CD14-positive monocyte (primary cell): ENCODE data around the gene SPTAN1. TPM values are rescaled to one million over a fixed set of nuclear protein-coding genes. Genes with fewer than 3 reads are reported as not detected.
"Not testable (repeated sequence)": the region's sequence is repeated elsewhere in the genome, so short reads cannot be mapped to it uniquely, and the experiment has no call there.

Experiments
- DNase-seq, 3 donors: peaks; one replicate each; pipeline ENCODE4 v3.0.0-alpha.2; 2011 to 2022
- H2AFZ ChIP-seq: 2 replicates; pipeline ENCODE4 v1.6.0; 2012; ENCODE audit warnings: mild to moderate bottlenecking, low read depth, low read length, inconsistent platforms; ENCODE audit not compliant: insufficient read depth, poor library complexity, severe bottlenecking
- H3K27ac ChIP-seq, 2 donors: 1 replicate in 1 of 2; 2 replicates in 1 of 2; pipeline ENCODE4 v1.5.1; 2012 to 2013; ENCODE audit warnings: low read length in 2 of 2, control low read depth in 1 of 2, inconsistent platforms in 1 of 2, low read depth in 1 of 2, mild to moderate bottlenecking in 1 of 2
- H3K27me3 ChIP-seq, 2 donors: one replicate each; pipeline versions ENCODE4 v1.6.0 to v1.6.1; 2011 to 2013; ENCODE audit warnings: low read length in 2 of 2; ENCODE audit not compliant: control insufficient read depth in 2 of 2, insufficient read depth in 2 of 2
- H3K36me3 ChIP-seq, 2 donors: replicated peaks in 1 of 2; 1 replicate in 1 of 2; 2 replicates in 1 of 2; pipeline versions ENCODE4 v1.5.1 to v1.6.1; 2012 to 2013; ENCODE audit warnings: low read length in 2 of 2, control low read depth in 1 of 2, inconsistent platforms in 1 of 2, mild to moderate bottlenecking in 1 of 2; ENCODE audit not compliant: insufficient read depth in 2 of 2, control insufficient read depth in 1 of 2
- H3K4me1 ChIP-seq, 2 donors: 1 replicate in 1 of 2; 2 replicates in 1 of 2; pipeline versions ENCODE4 v1.5.1 to v1.6.1; 2012 to 2013; ENCODE audit warnings: low read length in 2 of 2, control low read depth in 1 of 2, inconsistent platforms in 1 of 2, mild to moderate bottlenecking in 1 of 2, moderate library complexity in 1 of 2; ENCODE audit not compliant: insufficient read depth in 2 of 2, control insufficient read depth in 1 of 2
- H3K4me2 ChIP-seq: replicated peaks from 2 replicates; pipeline ENCODE3; 2012; ENCODE audit warnings: low read length, moderate library complexity, mild to moderate bottlenecking; ENCODE audit not compliant: poor library complexity, severe bottlenecking; ENCODE audit errors: extremely low read depth
- H3K4me3 ChIP-seq, 3 experiments: fragments of 200-600 bp in 1 of 3; sonication (generic) in 1 of 3; replicated peaks in 1 of 3; 1 replicate in 2 of 3; 2 replicates in 1 of 3; pipeline ENCODE4 v1.5.1; 2011 to 2013; ENCODE audit warnings: low read length in 3 of 3, mild to moderate bottlenecking in 3 of 3, control low read depth in 2 of 3, low read depth in 2 of 3, inconsistent platforms in 1 of 3, moderate library complexity in 1 of 3
- H3K79me2 ChIP-seq: 2 replicates; pipeline ENCODE4 v1.6.0; 2012; ENCODE audit warnings: mild to moderate bottlenecking, control low read depth, inconsistent platforms, low read length, moderate library complexity; ENCODE audit not compliant: insufficient read depth
- H3K9ac ChIP-seq: 2 replicates; pipeline ENCODE4 v1.6.0; 2017; ENCODE audit warnings: low read length, mild to moderate bottlenecking; ENCODE audit not compliant: insufficient read depth, poor library complexity, severe bottlenecking
- H3K9me3 ChIP-seq, 2 donors: replicated peaks in 1 of 2; 1 replicate in 1 of 2; 2 replicates in 1 of 2; pipeline versions ENCODE4 v1.5.1 to v1.6.1; 2012 to 2013; ENCODE audit warnings: low read length in 2 of 2, control low read depth in 1 of 2; ENCODE audit not compliant: control insufficient read depth in 1 of 2, insufficient read depth in 1 of 2
- H4K20me1 ChIP-seq: 2 replicates; pipeline ENCODE4 v1.6.0; 2012; ENCODE audit warnings: mild to moderate bottlenecking, low read length, control low read depth, moderate library complexity; ENCODE audit not compliant: insufficient read depth
- H3K27ac Mint-ChIP-seq, 7 donors: one replicate each; pipeline ENCODE4 v1.8.0; 2020; ENCODE audit warnings: mild to moderate bottlenecking in 7 of 7, mixed read lengths in 7 of 7, moderate library complexity in 6 of 7, inconsistent platforms in 2 of 7
- H3K27me3 Mint-ChIP-seq, 3 donors: one replicate each; pipeline ENCODE4 v1.8.0; 2021 to 2022; ENCODE audit warnings: low read depth in 3 of 3, mild to moderate bottlenecking in 3 of 3, mixed read lengths in 3 of 3, moderate library complexity in 3 of 3, inconsistent platforms in 1 of 3
- H3K36me3 Mint-ChIP-seq, 2 donors: one replicate each; pipeline ENCODE4 v1.8.0; 2020; ENCODE audit warnings: mixed read lengths in 2 of 2, inconsistent platforms in 1 of 2, mild to moderate bottlenecking in 1 of 2
- H3K4me1 Mint-ChIP-seq: one replicate; pipeline ENCODE4 v1.8.0; 2020; ENCODE audit warnings: mild to moderate bottlenecking, mixed read lengths
- H3K4me3 Mint-ChIP-seq, 2 donors: one replicate each; pipeline ENCODE4 v1.8.0; 2020; ENCODE audit warnings: mild to moderate bottlenecking in 2 of 2, mixed read lengths in 2 of 2, moderate library complexity in 1 of 2
- H3K9me3 Mint-ChIP-seq, 7 donors: one replicate each; pipeline ENCODE4 v1.8.0; 2020 to 2022; ENCODE audit warnings: mixed read lengths in 7 of 7, mild to moderate bottlenecking in 6 of 7, moderate library complexity in 6 of 7, inconsistent platforms in 2 of 7
- CTCF ChIP-seq: fragments of 200-600 bp; IDR thresholded peaks from one replicate; pipeline ENCODE4 v1.8.0; 2022; ENCODE audit warnings: antibody characterized with exemption, mild to moderate bottlenecking
- WGBS: methylation state at CpG from one replicate; pipeline ENCODE4 v1.1.5; 2013; ENCODE audit warnings: missing lambda C conversion rate; ENCODE audit not compliant: insufficient coverage; 5-methylcytosine and 5-hydroxymethylcytosine counted together
- intact Hi-C, 2 donors: fragments of 100-400 bp; cut with micrococcal nuclease; formaldehyde crosslinking; loops; one replicate each; pipeline versions ENCODE4 v1.15.0 to v1.15.1; 2023
- polyA plus RNA-seq, 3 donors: library from polyadenylated mRNA; depleted of rRNA in 1 of 3; unstranded in 2 of 3; stranded (reverse) in 1 of 3; fragments of 300-500 nt in 2 of 3; fragments of >200 nt in 1 of 3; fragmentation: Illumina TruSeq in 2 of 3; gene quantifications; 1 replicate in 2 of 3; 2 replicates in 1 of 3; pipeline ENCODE4 v1.2.3, GENCODE V29; 2012 to 2021

SPTAN1 gene
- polyA plus RNA-seq, 3 donors = 6.2 to 40.8 (median 8.5) TPM

GRCh38 chr9:128657344-128657704 lies 104.9 kb downstream of the SPTAN1 start:
- Histone ChIP-seq H3K27ac (peak overlapping the region; percentile 93 to 98), H4K20me1 (no peaks in the 10 kb centered on the region), H3K79me2 (no peaks in the 10 kb centered on the region), H3K9ac (peak overlapping the region; percentile 86), H3K9me3 (no peaks in the 10 kb centered on the region), H3K36me3 (no peaks in the 10 kb centered on the region), H2AFZ (peak overlapping the region; percentile 96), H3K4me3 (peak overlapping the region; percentile 62 to 80 (median 77)), H3K27me3 (no peaks in the 10 kb centered on the region), H3K4me1 (peaks cover 11 to 14% of the 10 kb centered on the region in 2 donors), H3K4me2 (peak overlapping the region; percentile 90)
- H3K4me1 Mint-ChIP-seq = peaks cover 7% of the 10 kb centered on the region
- no peak for TF ChIP-seq CTCF
- intact Hi-C loops = loop anchor here in 1 of 2 donors (2.0 kb wide), 1 partner anchor 25 kb away; no protein-coding TSS in a partner anchor
- WGBS = 100% methylated on average over 5 of the region's 13 CpGs
- H3K36me3 Mint-ChIP-seq = no peaks in the 10 kb centered on the region
- peak overlapping the region; percentile 84 to 98 for H3K4me3 Mint-ChIP-seq
- peaks cover 1 to 7% (median 2%) of the 10 kb centered on the region in 3 donors for H3K27me3 Mint-ChIP-seq
- no peaks in the 10 kb centered on the region for H3K9me3 Mint-ChIP-seq
- H3K27ac Mint-ChIP-seq = peak overlapping the region; percentile 98 to 100 (median 99)
- DNase-seq = no peak

- intact Hi-C loops = loop anchor here in 1 of 2 donors (2.0 kb wide), 1 partner anchor 25 kb away; no protein-coding TSS in a partner anchor
- 100% methylated on average over 1 of the region's 3 CpGs for WGBS
- no peaks in the 10 kb centered on the region for H3K9me3 ChIP-seq
- H3K4me3 ChIP-seq = no peak overlapping the region
- DNase-seq = no peak
- H3K36me3 ChIP-seq = no peaks in the 10 kb centered on the region
- peak overlapping the region in 1 of 2 donors; percentile 98 for H3K27ac ChIP-seq
- H2AFZ ChIP-seq = peak overlapping the region; percentile 96
- no peaks in the 10 kb centered on the region for H3K36me3 Mint-ChIP-seq
- peaks cover 7% of the 10 kb centered on the region for H3K4me1 Mint-ChIP-seq
- no peaks in the 10 kb centered on the region for H3K79me2 ChIP-seq
- H3K27ac Mint-ChIP-seq = peak overlapping the region in 3 of 7 donors; percentile 98 to 100 (median 100)
- no peak overlapping the region for H3K4me2 ChIP-seq
- no peaks in the 10 kb centered on the region for H4K20me1 ChIP-seq
- peaks cover 11 to 14% of the 10 kb centered on the region in 2 donors for H3K4me1 ChIP-seq
- no peaks in the 10 kb centered on the region for H3K27me3 ChIP-seq
- H3K9me3 Mint-ChIP-seq = no peaks in the 10 kb centered on the region
- H3K27me3 Mint-ChIP-seq = peaks cover 1 to 7% (median 2%) of the 10 kb centered on the region in 3 donors
- H3K9ac ChIP-seq = no peak overlapping the region
- no peak overlapping the region for H3K4me3 Mint-ChIP-seq
- no peak for TF ChIP-seq CTCF
These were observed 105.4 kb downstream of the SPTAN1 start for GRCh38 chr9:128657796-128658195.

- 100% methylated on average over 1 of the region's 8 CpGs for WGBS
- H3K9me3 ChIP-seq, intact Hi-C loops, H3K4me1 ChIP-seq, H3K4me3 ChIP-seq, H3K36me3 ChIP-seq, H3K9ac ChIP-seq, H3K9me3 Mint-ChIP-seq, H3K36me3 Mint-ChIP-seq, H3K27me3 Mint-ChIP-seq, H3K27ac ChIP-seq, H3K79me2 ChIP-seq, H4K20me1 ChIP-seq, H3K4me3 Mint-ChIP-seq, H3K4me2 ChIP-seq, H3K27me3 ChIP-seq, H2AFZ ChIP-seq: not testable (repeated sequence)
- peaks cover 13% of the 10 kb centered on the region for H3K4me1 Mint-ChIP-seq
- peak overlapping the region in 2 of 7 donors; percentile 53 to 68 for H3K27ac Mint-ChIP-seq
- DNase-seq = peak in 1 of 3 donors; percentile 30
These were observed 114.1 kb downstream of the SPTAN1 start for GRCh38 chr9:128666481-128666941.
